NCI-H2196 treated with DMSO at 0.1 percent for 48 hours (cell line): ENCODE data around the gene SERPINF2.
"Not testable (repeated sequence)": the region's sequence is repeated elsewhere in the genome, so short reads cannot be mapped to it uniquely, and the experiment has no call there.

ENCODE experiments used
- DNase-seq: peaks from one replicate; lab custom pipeline; 2025; ENCODE audit not compliant: unreplicated experiment; lab: John Stamatoyannopoulos, UW

SERPINF2 gene

DNA sequence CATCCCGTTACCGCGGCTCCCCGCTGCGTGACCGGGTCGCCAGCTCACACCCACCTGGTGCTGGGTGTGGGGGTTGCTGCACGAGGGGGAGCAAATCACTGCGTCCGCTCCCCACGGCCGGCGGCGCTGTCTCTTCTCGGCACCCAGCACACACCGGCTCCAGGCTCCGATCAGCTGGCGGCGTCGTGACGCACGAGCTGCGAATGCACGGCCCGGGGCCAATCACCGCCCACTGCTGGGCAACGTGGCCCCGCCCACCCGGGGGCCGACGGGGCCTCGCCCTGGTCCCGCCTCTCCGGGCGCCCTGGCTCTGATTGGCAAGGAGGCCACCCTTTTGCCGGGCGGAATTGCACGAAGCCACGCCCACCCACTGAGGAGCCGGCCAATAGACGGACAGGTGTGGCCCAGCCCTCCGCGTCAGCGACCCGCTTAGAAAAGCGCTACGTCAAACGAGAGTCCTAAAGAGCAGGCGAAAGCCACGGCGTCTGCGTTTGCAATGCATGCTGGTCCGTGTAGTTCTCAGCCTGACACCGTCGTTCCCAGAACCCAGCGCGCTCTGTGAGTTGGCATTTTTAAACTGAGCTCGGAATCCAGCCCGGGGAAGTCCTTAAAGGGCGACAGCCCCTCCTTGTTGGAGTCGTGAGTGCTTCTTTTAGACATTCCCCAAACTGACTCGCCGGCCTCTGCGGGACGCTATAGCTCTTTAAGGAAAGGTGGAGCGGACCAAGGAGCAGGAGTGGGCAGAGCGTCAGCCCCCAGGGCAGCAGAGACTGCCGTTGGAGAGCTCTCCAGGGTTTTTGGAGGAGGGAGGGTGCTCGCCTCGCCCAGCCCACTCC lies 26.4 kb upstream of the SERPINF2 start:
- DNase-seq: peak; percentile 89

DNA sequence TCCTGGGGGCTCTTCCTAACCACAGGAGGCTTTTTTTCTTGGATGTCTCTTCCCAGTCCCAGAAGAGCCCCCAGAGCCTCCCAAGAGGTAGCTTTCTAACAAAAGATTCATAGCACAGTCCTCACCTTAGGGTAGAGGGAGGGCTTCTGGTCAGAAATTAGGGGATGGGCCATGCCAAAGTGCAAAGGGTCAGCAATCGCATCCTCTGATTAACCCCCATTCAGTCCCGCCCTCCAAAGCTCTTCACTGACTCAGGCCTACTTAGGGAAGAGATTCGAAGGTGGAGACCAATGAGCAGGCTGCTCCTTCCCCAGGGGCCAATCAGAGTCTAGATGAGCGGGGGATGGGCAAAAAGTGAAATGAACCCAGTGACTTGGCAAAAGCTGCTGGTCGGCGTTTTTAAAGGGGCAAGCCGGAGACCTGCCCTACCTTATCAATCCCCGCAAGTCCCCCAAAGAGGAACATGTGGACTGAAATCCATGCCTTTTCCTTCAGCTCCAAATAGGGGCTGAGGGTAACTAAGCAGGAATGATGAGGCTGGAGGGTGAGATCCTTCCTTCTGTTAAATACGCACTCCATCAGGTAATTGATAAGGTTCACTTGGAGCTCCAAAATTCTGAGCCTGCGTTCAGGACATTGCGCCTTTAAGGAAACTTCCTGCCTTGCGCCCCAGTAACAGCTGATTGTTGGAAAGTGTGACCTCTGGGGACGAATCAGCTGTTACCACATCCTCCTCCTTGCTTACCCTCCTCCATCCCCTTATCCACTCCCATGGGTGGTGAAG lies 25.6 kb upstream of the SERPINF2 start:
- peak; percentile 84 for DNase-seq

DNA sequence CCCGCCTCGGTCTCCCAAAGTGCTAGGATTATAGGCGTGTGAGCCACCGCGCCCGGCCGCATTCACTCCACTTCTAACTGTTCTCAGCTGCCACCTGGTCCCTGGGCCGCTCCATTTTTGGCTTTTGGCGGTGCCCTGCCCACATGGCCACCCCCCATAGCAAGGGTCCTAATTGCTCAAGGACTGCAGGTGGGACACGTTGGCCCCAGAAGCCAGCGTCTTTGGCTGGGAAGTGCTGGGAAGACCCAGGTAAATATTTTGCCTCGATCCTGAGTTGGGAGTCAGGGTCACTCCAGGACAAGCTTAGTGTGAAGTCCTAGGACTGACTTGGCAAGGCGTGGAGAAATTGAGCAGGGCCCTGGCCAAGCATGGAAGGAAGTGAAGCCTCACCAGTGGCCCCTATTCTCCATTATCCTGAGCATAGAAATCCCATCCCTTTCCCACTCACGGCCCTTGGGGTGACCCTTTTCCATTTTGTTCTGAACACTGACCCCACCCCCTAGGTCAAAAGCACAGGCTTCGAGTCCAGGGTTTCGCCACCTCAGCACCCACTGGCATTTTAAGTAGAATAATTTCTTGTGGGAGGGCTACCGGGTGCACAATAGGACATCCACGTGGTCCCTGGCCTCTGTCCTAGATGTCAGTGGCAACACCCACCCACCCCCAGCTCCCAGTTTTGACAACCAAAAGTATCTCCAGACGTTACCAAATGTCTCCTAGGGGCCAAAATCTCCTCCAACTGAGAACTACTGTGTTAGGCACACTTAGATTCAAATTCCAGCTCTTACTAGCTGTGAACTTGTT lies 24.1 kb upstream of the SERPINF2 start:
- no peak for DNase-seq

DNA sequence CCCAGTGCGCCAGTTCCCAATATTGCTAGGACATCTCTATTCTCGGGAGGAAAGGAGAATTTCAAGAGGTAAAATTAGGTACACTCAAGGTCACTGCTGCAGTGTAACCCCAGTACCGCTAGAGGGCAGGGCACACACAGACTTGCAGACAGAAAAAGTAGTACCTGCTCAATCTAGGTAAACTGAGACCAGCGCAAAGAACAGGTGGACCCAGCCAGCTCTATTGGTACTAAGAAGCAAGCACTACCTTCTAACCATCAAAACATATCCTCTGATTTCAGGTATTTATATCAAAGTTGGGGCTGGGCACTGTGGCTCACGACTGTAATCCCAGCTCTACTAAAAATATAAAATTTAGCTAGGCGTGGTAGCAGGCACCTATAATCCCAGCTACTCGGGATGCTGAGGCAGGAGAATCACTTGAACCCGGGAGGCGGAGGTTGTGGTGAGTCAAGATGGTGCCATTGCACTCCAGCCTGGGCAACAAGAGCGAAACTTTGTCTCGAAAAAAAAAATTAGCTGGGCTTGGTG lies 21.8 kb upstream of the SERPINF2 start:
- no peak for DNase-seq

DNA sequence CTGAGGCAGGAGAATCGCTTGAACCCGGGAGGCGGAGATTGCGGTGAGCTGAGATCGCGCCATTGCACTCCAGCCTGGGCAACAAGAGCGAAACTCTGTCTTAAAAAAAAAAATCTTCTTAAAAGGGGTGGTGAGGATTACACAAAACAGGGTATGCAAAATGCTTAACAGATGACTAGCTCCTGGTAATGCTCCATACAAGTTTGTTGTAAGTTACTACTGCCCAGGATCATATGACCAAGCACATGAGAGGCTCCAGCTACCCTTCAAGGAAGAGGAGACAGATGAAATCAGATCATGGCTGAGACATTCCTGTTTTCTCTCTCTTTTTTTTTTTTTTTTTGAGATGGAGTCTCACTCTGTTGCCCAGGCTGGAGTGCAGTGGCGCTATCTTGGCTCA lies 20.6 kb upstream of the SERPINF2 start:
- not testable (repeated sequence) for DNase-seq

DNA sequence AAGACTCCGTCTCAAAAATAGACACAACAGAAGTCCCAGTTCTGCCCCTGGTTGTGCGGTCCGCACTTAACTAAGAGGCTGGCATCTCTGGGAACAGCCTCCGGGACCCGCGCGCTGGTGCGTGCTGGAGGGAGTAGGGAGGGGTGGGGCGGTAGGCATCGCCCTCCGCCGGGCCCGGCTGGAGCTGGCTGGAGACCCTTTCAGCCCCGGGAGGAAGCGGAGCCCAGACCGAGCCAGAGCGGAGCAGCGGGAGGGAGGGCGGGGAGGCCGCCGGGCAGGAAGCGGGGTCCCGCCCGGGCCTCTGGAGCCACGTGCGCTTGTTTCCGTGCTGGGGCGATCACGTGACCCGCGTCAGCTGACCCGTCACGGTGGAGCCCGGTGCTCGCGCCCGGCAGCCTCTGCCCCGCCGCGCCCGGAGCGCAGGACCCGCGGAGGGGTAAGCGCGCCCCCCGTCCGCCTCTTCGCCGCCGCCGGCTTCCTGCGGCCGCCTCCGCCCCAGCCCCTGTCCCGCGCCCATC lies 18.3 kb upstream of the SERPINF2 start, which contains the start of gene WDR81:
Gene WDR81 (plus strand): TSS at position 354 of the 518 bp plus-strand sequence. CDS start 256 bp downstream, outside the sequence.
- DNase-seq: peak; percentile 23

DNA sequence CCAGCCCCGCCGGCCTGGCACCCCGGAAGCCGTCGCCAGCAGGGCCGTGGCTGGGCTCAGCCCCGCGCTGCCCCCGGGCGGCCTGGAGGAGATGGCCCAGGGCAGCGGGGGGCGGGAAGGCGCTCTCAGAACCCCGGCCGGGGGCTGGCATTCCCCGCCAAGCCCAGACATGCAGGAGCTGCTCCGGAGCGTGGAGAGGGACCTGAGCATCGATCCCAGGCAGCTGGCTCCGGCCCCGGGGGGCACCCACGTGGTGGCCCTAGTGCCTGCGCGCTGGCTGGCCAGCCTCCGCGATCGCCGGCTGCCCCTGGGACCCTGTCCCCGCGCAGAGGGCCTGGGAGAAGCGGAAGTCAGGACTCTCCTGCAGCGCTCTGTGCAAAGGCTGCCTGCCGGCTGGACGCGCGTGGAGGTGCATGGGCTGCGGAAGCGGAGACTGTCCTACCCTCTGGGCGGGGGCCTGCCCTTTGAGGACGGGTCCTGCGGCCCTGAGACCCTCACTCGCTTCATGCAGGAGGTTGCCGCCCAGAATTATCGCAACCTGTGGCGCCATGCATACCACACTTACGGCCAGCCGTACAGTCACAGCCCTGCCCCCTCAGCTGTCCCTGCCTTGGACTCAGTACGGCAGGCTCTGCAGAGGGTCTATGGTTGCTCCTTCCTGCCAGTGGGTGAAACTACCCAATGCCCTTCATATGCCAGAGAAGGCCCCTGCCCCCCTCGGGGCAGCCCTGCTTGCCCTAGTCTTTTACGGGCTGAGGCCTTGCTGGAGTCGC lies 17.6 kb upstream of the SERPINF2 start:
- DNase-seq: no peak

DNA sequence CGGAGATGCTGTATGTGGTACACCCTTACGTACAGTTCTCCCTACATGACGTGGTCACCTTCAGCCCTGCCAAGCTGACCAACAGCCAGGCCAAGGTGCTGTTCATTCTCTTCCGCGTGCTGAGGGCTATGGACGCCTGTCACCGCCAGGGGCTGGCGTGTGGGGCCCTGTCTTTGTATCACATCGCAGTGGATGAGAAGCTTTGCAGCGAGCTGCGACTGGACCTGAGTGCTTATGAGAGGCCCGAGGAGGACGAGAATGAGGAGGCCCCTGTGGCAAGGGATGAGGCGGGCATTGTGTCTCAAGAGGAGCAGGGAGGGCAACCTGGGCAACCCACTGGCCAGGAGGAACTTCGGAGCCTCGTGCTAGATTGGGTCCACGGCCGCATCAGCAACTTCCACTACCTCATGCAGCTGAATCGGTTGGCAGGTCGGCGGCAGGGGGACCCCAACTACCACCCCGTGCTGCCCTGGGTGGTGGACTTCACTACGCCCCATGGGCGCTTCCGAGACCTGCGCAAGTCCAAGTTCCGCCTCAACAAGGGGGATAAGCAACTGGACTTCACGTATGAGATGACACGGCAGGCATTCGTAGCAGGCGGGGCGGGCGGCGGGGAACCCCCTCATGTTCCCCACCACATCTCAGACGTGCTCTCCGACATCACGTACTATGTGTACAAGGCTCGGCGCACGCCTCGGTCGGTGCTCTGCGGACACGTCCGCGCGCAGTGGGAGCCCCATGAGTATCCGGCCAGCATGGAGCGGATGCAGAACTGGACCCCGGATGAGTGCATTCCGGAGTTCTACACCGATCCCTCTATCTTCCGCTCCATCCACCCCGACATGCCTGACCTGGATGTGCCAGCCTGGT lies 16.8 kb upstream of the SERPINF2 start:
- no peak for DNase-seq

DNA sequence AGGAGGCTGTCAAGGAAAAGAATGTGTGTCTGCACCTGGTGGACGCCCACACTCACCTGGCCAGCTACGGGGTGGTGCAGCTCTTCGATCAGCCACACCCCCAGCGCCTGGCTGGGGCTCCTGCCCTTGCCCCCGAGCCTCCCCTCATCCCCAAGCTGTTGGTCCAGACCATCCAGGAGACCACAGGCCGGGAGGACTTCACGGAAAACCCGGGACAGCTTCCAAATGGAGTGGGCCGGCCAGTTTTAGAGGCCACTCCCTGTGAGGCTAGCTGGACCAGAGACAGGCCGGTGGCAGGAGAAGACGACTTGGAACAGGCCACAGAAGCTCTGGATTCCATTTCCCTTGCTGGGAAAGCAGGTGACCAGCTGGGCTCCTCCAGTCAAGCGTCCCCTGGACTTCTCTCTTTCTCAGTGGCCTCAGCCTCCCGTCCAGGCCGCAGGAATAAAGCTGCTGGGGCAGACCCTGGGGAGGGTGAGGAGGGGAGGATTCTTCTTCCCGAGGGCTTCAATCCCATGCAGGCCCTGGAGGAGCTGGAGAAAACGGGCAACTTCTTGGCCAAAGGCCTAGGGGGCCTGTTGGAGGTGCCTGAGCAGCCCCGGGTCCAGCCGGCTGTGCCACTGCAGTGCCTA lies 15.9 kb upstream of the SERPINF2 start:
- DNase-seq: no peak

DNA sequence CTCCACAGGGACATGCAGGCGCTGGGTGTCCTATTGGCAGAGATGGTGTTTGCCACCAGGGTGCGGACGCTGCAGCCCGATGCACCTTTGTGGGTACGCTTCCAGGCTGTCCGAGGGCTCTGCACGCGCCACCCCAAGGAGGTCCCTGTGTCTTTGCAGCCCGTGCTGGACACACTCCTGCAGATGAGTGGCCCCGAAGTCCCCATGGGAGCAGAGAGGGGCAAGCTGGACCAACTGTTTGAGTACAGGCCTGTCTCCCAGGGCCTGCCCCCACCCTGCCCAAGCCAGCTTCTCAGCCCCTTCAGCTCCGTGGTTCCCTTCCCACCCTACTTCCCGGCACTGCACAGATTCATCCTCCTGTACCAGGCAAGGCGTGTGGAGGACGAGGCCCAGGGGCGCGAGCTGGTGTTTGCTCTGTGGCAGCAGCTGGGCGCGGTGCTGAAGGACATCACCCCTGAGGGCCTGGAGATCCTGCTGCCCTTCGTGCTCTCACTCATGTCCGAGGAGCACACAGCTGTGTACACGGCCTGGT lies 15.3 kb upstream of the SERPINF2 start:
- DNase-seq: no peak

DNA sequence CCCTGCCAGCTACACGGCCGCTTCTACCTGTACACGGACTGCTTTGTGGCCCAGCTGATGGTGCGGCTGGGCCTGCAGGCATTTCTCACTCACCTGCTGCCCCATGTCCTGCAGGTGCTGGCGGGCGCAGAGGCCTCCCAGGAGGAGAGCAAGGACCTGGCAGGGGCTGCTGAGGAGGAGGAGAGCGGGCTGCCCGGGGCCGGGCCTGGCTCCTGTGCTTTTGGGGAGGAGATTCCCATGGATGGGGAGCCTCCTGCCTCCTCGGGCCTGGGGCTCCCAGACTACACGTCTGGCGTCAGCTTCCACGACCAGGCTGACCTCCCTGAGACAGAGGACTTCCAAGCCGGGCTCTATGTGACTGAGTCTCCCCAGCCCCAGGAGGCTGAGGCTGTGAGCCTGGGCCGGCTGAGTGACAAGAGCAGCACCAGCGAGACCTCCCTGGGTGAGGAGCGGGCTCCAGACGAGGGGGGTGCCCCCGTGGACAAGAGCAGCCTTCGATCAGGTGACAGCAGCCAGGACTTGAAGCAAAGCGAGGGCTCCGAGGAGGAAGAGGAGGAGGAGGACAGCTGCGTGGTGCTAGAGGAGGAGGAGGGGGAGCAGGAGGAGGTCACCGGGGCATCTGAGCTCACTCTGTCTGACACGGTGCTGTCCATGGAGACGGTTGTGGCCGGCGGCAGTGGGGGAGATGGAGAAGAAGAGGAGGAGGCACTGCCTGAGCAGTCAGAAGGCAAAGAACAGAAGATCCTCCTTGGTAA lies 14.6 kb upstream of the SERPINF2 start:
- no peak for DNase-seq

DNA sequence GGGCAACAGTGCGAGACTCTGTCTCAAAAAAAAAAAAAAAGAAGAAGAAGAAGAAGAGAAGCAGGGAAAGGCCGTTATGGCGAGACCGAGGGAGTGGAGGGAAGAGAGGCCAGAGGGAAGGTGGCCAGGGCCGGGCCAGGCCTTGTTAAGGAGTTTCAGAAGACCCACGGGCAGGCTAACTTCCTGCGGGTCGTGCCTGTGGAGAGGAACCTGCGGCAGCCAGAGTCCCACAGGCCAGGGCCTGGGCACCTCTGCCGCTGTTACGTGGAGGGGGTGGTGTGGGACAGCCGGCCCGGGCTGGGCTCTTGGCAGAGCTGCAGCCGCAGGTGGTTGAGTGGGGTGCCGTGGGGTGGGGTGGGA lies 12.7 kb upstream of the SERPINF2 start:
- no peak for DNase-seq

DNA sequence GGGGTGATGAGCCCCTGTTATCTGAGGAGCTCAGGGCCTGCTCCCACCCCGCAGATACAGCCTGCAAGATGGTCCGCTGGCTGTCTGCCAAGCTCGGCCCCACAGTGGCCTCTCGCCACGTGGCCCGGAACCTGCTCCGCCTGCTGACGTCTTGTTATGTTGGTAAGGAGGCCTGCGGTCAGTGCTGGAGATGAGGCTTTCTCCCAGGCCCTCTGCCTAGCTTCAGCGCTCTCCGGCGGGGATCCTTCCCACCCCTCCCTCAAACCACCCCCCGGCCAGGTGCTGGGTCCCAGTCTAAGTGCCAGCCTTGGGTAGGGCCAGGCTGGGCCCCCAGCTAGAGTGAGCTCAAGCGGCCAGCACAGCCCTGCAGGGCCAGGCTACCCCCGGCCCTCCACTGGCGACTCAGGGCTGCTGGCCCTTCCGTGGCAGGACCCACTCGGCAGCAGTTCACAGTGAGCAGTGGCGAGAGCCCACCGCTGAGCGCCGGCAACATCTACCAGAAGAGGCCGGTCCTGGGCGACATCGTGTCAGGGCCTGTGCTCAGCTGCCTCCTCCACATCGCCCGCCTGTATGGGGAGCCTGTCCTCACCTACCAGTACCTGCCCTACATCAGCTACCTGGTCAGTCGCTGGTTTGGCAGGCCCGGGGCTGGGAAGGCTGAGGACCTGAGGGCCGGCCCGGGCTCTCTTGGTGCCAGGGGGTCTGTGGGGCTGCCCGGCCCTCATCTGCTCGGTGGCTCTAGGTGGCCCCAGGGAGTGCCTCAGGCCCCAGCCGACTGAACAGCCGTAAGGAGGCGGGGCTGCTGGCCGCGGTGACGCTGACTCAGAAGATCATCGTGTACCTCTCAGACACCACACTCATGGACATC lies 12.1 kb upstream of the SERPINF2 start:
- no peak for DNase-seq

DNA sequence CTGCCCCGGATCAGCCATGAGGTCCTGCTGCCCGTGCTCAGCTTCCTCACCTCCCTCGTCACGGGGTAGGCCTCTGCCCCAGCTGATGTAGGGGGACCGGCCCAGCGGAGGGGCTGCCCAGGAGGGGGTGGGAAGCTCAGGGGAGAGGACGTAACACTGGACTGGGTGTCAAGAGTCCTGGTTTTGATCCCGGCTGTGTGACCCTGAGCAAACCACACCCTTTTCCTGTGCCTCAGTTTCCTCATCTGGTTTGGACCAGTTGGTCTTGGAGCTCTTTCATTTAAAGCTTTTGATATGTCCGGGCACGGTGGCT lies 11.5 kb upstream of the SERPINF2 start:
- no peak for DNase-seq

DNA sequence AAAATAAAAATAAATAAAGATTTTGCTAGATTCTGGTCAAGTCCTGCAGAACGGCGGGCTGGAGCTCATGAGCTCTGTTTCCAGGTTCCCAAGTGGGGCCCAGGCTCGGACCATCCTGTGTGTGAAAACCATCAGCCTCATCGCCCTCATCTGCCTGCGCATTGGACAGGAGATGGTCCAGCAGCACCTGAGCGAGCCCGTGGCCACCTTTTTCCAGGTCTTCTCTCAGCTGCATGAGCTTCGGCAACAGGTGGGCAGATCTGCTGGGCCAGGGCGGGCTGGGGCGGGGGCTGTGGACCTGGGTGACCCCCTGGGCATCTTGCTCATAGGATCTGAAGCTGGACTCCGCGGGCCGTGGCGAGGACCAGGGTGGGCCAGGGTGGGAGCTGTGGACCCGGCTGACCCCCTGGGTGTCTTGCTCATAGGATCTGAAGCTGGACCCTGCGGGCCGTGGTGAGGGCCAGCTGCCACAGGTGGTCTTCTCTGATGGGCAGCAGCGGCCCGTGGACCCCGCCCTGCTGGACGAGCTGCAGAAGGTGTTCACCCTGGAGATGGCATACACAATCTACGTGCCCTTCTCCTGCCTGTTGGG lies 10.3 kb upstream of the SERPINF2 start:
- no peak for DNase-seq

DNA sequence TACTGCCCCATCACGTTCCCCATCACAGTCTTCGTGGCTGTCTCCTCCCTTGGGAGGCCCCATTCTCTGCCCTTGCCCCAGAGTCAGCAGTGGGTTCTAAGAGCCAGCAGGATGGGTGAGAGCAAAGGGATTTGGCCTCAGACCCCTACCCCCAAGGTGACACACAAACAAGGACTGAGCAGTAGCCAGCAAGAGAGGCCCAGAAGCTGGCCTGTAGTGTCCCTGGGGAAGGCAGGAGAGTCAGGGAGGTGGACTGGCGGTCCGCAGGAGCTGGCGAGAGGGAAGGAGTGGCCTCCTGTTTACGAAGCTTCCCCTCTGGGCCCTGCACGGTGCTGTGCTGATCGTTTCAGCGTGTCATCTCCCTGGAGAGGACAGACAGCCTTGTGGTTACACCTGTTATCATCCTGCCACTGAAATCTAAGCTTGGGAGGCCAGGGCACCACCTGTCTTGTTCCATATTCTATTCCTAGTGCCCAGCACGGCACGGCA lies 9.8 kb upstream of the SERPINF2 start:
- DNase-seq: no peak
